Activated B cell treated with CpG ODN at 0.5 μM for 24 hours (primary cell): ENCODE data around the gene AFDN. TPM values are rescaled to one million over a fixed set of nuclear protein-coding genes. Genes with fewer than 3 reads are reported as not detected.

Experiments used
- ATAC-seq: fragments of 200-7000 bp; cut with Tn5 transposase; one replicate; pipeline ENCODE4 v1.10.0; 2021; ENCODE audit warnings: low read depth, mild to moderate bottlenecking, moderate library complexity
- CTCF ChIA-PET: fragments of 350-600 bp; sonication (Branson Sonifier 250); formaldehyde crosslinking; loops from one replicate; lab custom pipeline; 2021; ENCODE audit warnings: antibody characterized with exemption; lab: Charles Lee
- POLR2A ChIA-PET: fragments of 350-600 bp; sonication (Branson Sonifier 250); formaldehyde crosslinking; loops from one replicate; lab custom pipeline; 2021; ENCODE audit warnings: antibody characterized with exemption; lab: Charles Lee
- DNase-seq: peaks from one replicate; pipeline ENCODE4 v3.0.0; 2022
- H3K27ac Mint-ChIP-seq: one replicate; pipeline ENCODE4 v1.8.0; 2020; ENCODE audit warnings: mixed read lengths
- H3K27me3 Mint-ChIP-seq: one replicate; pipeline ENCODE4 v1.8.0; 2021; ENCODE audit warnings: mixed read lengths
- H3K36me3 Mint-ChIP-seq: one replicate; pipeline ENCODE4 v1.8.0; 2021; ENCODE audit warnings: low read depth, mixed read lengths
- H3K4me1 Mint-ChIP-seq: one replicate; pipeline ENCODE4 v1.8.0; 2021; ENCODE audit warnings: mixed read lengths
- H3K4me3 Mint-ChIP-seq: one replicate; pipeline ENCODE4 v1.8.0; 2020; ENCODE audit warnings: mild to moderate bottlenecking, mixed read lengths
- H3K9me3 Mint-ChIP-seq: one replicate; pipeline ENCODE4 v1.8.0; 2020; ENCODE audit warnings: mixed read lengths
- CTCF ChIP-seq: fragments of 200-600 bp; IDR thresholded peaks from one replicate; pipeline ENCODE4 v1.8.0; 2022; ENCODE audit warnings: antibody characterized with exemption, mild to moderate bottlenecking
- intact Hi-C: fragments of 100-400 bp; cut with micrococcal nuclease; formaldehyde crosslinking; loops from one replicate; pipeline ENCODE4 v1.15.1; 2024
- total RNA-seq: library from RNA; stranded (reverse); gene quantifications from 2 replicates; pipeline ENCODE4 v1.2.3, GENCODE V29; 2022

Gene AFDN
- total RNA-seq, 1 donor from 2014 or later, result 38.0 TPM

- no peaks in the 10 kb centered on the region for H3K9me3 Mint-ChIP-seq
- POLR2A ChIA-PET, result no interaction called here
- intact Hi-C loops, result no loop called here
- no peak overlapping the region for H3K27ac Mint-ChIP-seq
- H3K27me3 Mint-ChIP-seq, result peaks cover 18% of the 10 kb centered on the region
- no peaks in the 10 kb centered on the region for H3K36me3 Mint-ChIP-seq
- no peak for TF ChIP-seq CTCF
- CTCF ChIA-PET, result no interaction called here
- ATAC-seq, result no peak
- DNase-seq, result no peak
- peaks cover 3% of the 10 kb centered on the region for H3K4me1 Mint-ChIP-seq
- no peak overlapping the region for H3K4me3 Mint-ChIP-seq
These were observed 38.7 kb upstream of the AFDN start for GRCh38 chr6:167787896-167788562.

GRCh38 chr6:167788563-167788903 lies 38.2 kb upstream of the AFDN start:
- ChIA-PET CTCF (no interaction called here), POLR2A (no interaction called here)
- no peak for TF ChIP-seq CTCF
- Mint-ChIP-seq H3K27ac (no peak overlapping the region), H3K27me3 (peaks cover 18% of the 10 kb centered on the region), H3K4me1 (peaks cover 3% of the 10 kb centered on the region), H3K4me3 (no peak overlapping the region), H3K9me3 (no peaks in the 10 kb centered on the region), H3K36me3 (no peaks in the 10 kb centered on the region)
- intact Hi-C loops, result no loop called here
- no peak for ATAC-seq
- no peak for DNase-seq

GRCh38 chr6:167789358-167789757 lies 37.4 kb upstream of the AFDN start:
- Mint-ChIP-seq H3K9me3 (no peaks in the 10 kb centered on the region), H3K36me3 (no peaks in the 10 kb centered on the region), H3K27me3 (peaks cover 20% of the 10 kb centered on the region), H3K4me1 (peaks cover 3% of the 10 kb centered on the region), H3K4me3 (no peak overlapping the region), H3K27ac (no peak overlapping the region)
- TF ChIP-seq CTCF, result no peak
- ATAC-seq, result no peak
- POLR2A ChIA-PET, result no interaction called here
- CTCF ChIA-PET, result no interaction called here
- intact Hi-C loops, result no loop called here
- no peak for DNase-seq

- no peaks in the 10 kb centered on the region for H3K36me3 Mint-ChIP-seq
- H3K27ac Mint-ChIP-seq, result peak overlapping the region; percentile 14
- POLR2A ChIA-PET, result no interaction called here
- intact Hi-C loops, result no loop called here
- no peak for ATAC-seq
- peaks cover 33% of the 10 kb centered on the region for H3K27me3 Mint-ChIP-seq
- H3K4me1 Mint-ChIP-seq, result peaks cover 16% of the 10 kb centered on the region
- H3K9me3 Mint-ChIP-seq, result no peaks in the 10 kb centered on the region
- no peak for TF ChIP-seq CTCF
- DNase-seq, result no peak
- H3K4me3 Mint-ChIP-seq, result no peak overlapping the region
- CTCF ChIA-PET, result no interaction called here
These were observed 35.5 kb upstream of the AFDN start for GRCh38 chr6:167791091-167791779.

GRCh38 chr6:167791780-167792478 lies 34.8 kb upstream of the AFDN start:
- Mint-ChIP-seq H3K4me3 (no peak overlapping the region), H3K27me3 (peaks cover 33% of the 10 kb centered on the region), H3K9me3 (no peaks in the 10 kb centered on the region), H3K27ac (no peak overlapping the region), H3K36me3 (no peaks in the 10 kb centered on the region), H3K4me1 (peaks cover 21% of the 10 kb centered on the region)
- intact Hi-C loops, result no loop called here
- ATAC-seq, result no peak
- CTCF ChIA-PET, result no interaction called here
- TF ChIP-seq CTCF, result no peak
- DNase-seq, result no peak
- POLR2A ChIA-PET, result no interaction called here
